Activated CD8-positive, alpha-beta T cell treated with anti-CD3 and anti-CD28 coated beads for 36 hours (primary cell): Measurements from ENCODE around the gene SORCS2. TPM values are rescaled to one million over a fixed set of nuclear protein-coding genes. Genes with fewer than 3 reads are reported as not detected.

Experiments
- ATAC-seq: fragments of 200-7000 bp; cut with Tn5 transposase; one replicate; pipeline ENCODE4 v1.10.0; 2021; ENCODE audit warnings: mild to moderate bottlenecking, moderate library complexity
- CTCF ChIA-PET: fragments of 350-600 bp; sonication (Branson Sonifier 250); formaldehyde crosslinking; loops from one replicate; lab custom pipeline; 2021; ENCODE audit warnings: antibody characterized with exemption; lab: Charles Lee
- POLR2A ChIA-PET: fragments of 350-600 bp; sonication (Branson Sonifier 250); formaldehyde crosslinking; loops from one replicate; lab custom pipeline; 2021; ENCODE audit warnings: antibody characterized with exemption; lab: Charles Lee
- DNase-seq: peaks from one replicate; pipeline ENCODE4 v3.0.0-alpha.2; 2020
- H3K27ac Mint-ChIP-seq: one replicate; pipeline ENCODE4 v1.8.0; 2021; ENCODE audit warnings: mild to moderate bottlenecking, mixed read lengths
- H3K27me3 Mint-ChIP-seq: one replicate; pipeline ENCODE4 v1.8.0; 2021; ENCODE audit warnings: mixed read lengths
- H3K36me3 Mint-ChIP-seq: one replicate; pipeline ENCODE4 v1.8.0; 2021; ENCODE audit warnings: low read depth, mixed read lengths
- H3K4me1 Mint-ChIP-seq: one replicate; pipeline ENCODE4 v1.8.0; 2021; ENCODE audit warnings: low read depth, mixed read lengths
- H3K4me3 Mint-ChIP-seq: one replicate; pipeline ENCODE4 v1.8.0; 2021; ENCODE audit warnings: mild to moderate bottlenecking, moderate library complexity, mixed read lengths
- H3K9me3 Mint-ChIP-seq: one replicate; pipeline ENCODE4 v1.8.0; 2021; ENCODE audit warnings: mixed read lengths
- CTCF ChIP-seq: fragments of 200-600 bp; IDR thresholded peaks from one replicate; pipeline ENCODE4 v1.8.0; 2022; ENCODE audit warnings: antibody characterized with exemption, mild to moderate bottlenecking
- intact Hi-C: fragments of 100-400 bp; cut with micrococcal nuclease; formaldehyde crosslinking; loops from one replicate; pipeline ENCODE4 v1.10.0; 2022
- total RNA-seq, 2 experiments: library from RNA; stranded (reverse); gene quantifications; one replicate each; pipeline ENCODE4 v1.2.3, GENCODE V29; 2021

Gene SORCS2
- total RNA-seq, 2 experiments from 2014 or later, result 0.05 TPM; not detected in 1

GRCh38 chr4:7414736-7415510 is 222.6 kb downstream of the SORCS2 start:
- ChIA-PET CTCF (no interaction called here), POLR2A (no interaction called here)
- H3K36me3 Mint-ChIP-seq, result no peaks in the 10 kb centered on the region

GRCh38 chr4:7415927-7416686 is 223.8 kb downstream of the SORCS2 start:
- ChIA-PET POLR2A (no interaction called here), CTCF (no interaction called here)
- no peaks in the 10 kb centered on the region for H3K36me3 Mint-ChIP-seq
- intact Hi-C loops, result no loop called here
- ATAC-seq (no peak), DNase-seq (no peak)
- TF ChIP-seq CTCF, result no peak
- H3K4me3 Mint-ChIP-seq, result no peak overlapping the region
- peaks cover 8% of the 10 kb centered on the region for H3K27me3 Mint-ChIP-seq
- no peaks in the 10 kb centered on the region for H3K4me1 Mint-ChIP-seq
- peaks cover 5% of the 10 kb centered on the region for H3K9me3 Mint-ChIP-seq
- no peak overlapping the region for H3K27ac Mint-ChIP-seq

More at GRCh38 chr4:7414736-7415510, 222.6 kb downstream of the SORCS2 start:
- no peaks in the 10 kb centered on the region for H3K4me1 Mint-ChIP-seq
- no peak overlapping the region for H3K4me3 Mint-ChIP-seq
- H3K27ac Mint-ChIP-seq, result no peak overlapping the region
- ATAC-seq (no peak), DNase-seq (no peak)
- H3K9me3 Mint-ChIP-seq, result peaks cover 5% of the 10 kb centered on the region
- peaks cover 8% of the 10 kb centered on the region for H3K27me3 Mint-ChIP-seq
- intact Hi-C loops, result no loop called here
- no peak for TF ChIP-seq CTCF

GRCh38 chr4:7416745-7417432 is 224.6 kb downstream of the SORCS2 start:
- intact Hi-C loops, result no loop called here
- Mint-ChIP-seq H3K4me3 (no peak overlapping the region), H3K9me3 (peaks cover 5% of the 10 kb centered on the region), H3K27ac (no peak overlapping the region), H3K36me3 (no peaks in the 10 kb centered on the region), H3K4me1 (no peaks in the 10 kb centered on the region), H3K27me3 (peaks cover 7% of the 10 kb centered on the region)
- no peak for ATAC-seq
- no peak for TF ChIP-seq CTCF
- ChIA-PET CTCF (interaction anchor here (0.6 kb wide), 1 partner anchor 882 kb away, joined by 3 read pairs; no protein-coding TSS in a partner anchor), POLR2A (interaction anchor here (0.6 kb wide), 1 partner anchor 218 kb away, joined by 3 read pairs; no protein-coding TSS in a partner anchor)
- no peak for DNase-seq

- H3K36me3 Mint-ChIP-seq, result no peaks in the 10 kb centered on the region
- POLR2A ChIA-PET, result no interaction called here
These were observed 225.3 kb downstream of the SORCS2 start for GRCh38 chr4:7417639-7418038.

More at GRCh38 chr4:7417639-7418038, 225.3 kb downstream of the SORCS2 start:
- DNase-seq (no peak), ATAC-seq (no peak)
- TF ChIP-seq CTCF, result no peak
- CTCF ChIA-PET, result no interaction called here
- intact Hi-C loops, result no loop called here
- Mint-ChIP-seq H3K9me3 (peaks cover 5% of the 10 kb centered on the region), H3K27me3 (peaks cover 7% of the 10 kb centered on the region), H3K27ac (no peak overlapping the region), H3K4me1 (no peaks in the 10 kb centered on the region), H3K4me3 (no peak overlapping the region)
